ENCODE results near the gene CAVIN1.

The CAVIN1 gene

GRCh38 chr17:42380935-42381334 lies 42.1 kb downstream of the CAVIN1 start:
- Histone ChIP-seq H3K4me1 (ENCODE audit: low read length) (no peaks in the 10 kb centered on the region), H2AFZ (ENCODE audit: low read length) (no peak overlapping the region), H3F3A (ENCODE audit: insufficient read depth, low read length) (no peaks in the 10 kb centered on the region), H4K20me1 (ENCODE audit: insufficient read depth, low read length) (no peaks in the 10 kb centered on the region), H3K79me2 (ENCODE audit: low read length) (peaks cover 32% of the 10 kb centered on the region), H3K27me3 (replicated peaks; ENCODE audit: insufficient read depth, low read length) (no peaks in the 10 kb centered on the region), H3K9me2 (replicated peaks; ENCODE audit: insufficient read depth, low read length) (no peaks in the 10 kb centered on the region), H3K4me2 (ENCODE audit: low read depth, low read length) (no peak overlapping the region), H3K9ac (ENCODE audit: low read length) (no peak overlapping the region), H3K36me3 (replicated peaks; ENCODE audit: insufficient read depth, low read length) (no peaks in the 10 kb centered on the region), H3K9me3 (replicated peaks; ENCODE audit: insufficient read depth, low read length) (no peaks in the 10 kb centered on the region), H3K4me3 (ENCODE audit: low read length) (no peak overlapping the region), H3K27ac (ENCODE audit: low read length) (no peak overlapping the region)
- TF ChIP-seq CTCF (IDR thresholded peaks at IDR 0.05; ENCODE audit: low read length) (no peak), EZH2 (optimal IDR thresholded peaks at IDR 0.05; ENCODE audit: low read depth, low read length) (no peak), EZH2phosphoT487 (IDR thresholded peaks at IDR 0.05; ENCODE audit: low read length) (no peak)
- DNase-seq: no peak

- H3K4me3 ChIP-seq (ENCODE audit: low read length): peak overlapping the region; percentile 48
- peaks cover 19% of the 10 kb centered on the region for H3K79me2 ChIP-seq (ENCODE audit: low read length)
- H2AFZ ChIP-seq (ENCODE audit: low read length): peak overlapping the region; percentile 43; the same call in 1 of the 2 replicates
- H3K27ac ChIP-seq (ENCODE audit: low read length): no peak overlapping the region
- H3K27me3 ChIP-seq (replicated peaks; ENCODE audit: insufficient read depth, low read length): no peaks in the 10 kb centered on the region
- no peaks in the 10 kb centered on the region for H4K20me1 ChIP-seq (ENCODE audit: insufficient read depth, low read length)
- no peaks in the 10 kb centered on the region for H3F3A ChIP-seq (ENCODE audit: insufficient read depth, low read length)
- no peaks in the 10 kb centered on the region for H3K4me1 ChIP-seq (ENCODE audit: low read length)
- H3K9me2 ChIP-seq (replicated peaks; ENCODE audit: insufficient read depth, low read length): no peaks in the 10 kb centered on the region
- no peaks in the 10 kb centered on the region for H3K9me3 ChIP-seq (replicated peaks; ENCODE audit: insufficient read depth, low read length)
- peak overlapping the region; percentile 32; the same call in 1 of the 2 replicates for H3K9ac ChIP-seq (ENCODE audit: low read length)
- TF ChIP-seq EZH2phosphoT487 (IDR thresholded peaks at IDR 0.05; ENCODE audit: low read length) (no peak), CTCF (IDR thresholded peaks at IDR 0.05; ENCODE audit: low read length) (no peak), EZH2 (optimal IDR thresholded peaks at IDR 0.05; ENCODE audit: low read depth, low read length) (no peak)
- DNase-seq: no peak
- no peaks in the 10 kb centered on the region for H3K36me3 ChIP-seq (replicated peaks; ENCODE audit: insufficient read depth, low read length)
- H3K4me2 ChIP-seq (ENCODE audit: low read depth, low read length): peak overlapping the region; percentile 75
Observed at GRCh38 chr17:42378959-42379594, 44.0 kb downstream of the CAVIN1 start.

- Histone ChIP-seq H3K4me1 (ENCODE audit: low read length) (no peaks in the 10 kb centered on the region), H3K9ac (ENCODE audit: low read length) (peak overlapping the region; percentile 32; the same call in 1 of the 2 replicates), H3K27ac (ENCODE audit: low read length) (no peak overlapping the region)
Observed at GRCh38 chr17:42378359-42378958, 44.6 kb downstream of the CAVIN1 start.

More at GRCh38 chr17:42378359-42378958, 44.6 kb downstream of the CAVIN1 start:
- Histone ChIP-seq H3F3A (ENCODE audit: insufficient read depth, low read length) (no peaks in the 10 kb centered on the region), H3K27me3 (replicated peaks; ENCODE audit: insufficient read depth, low read length) (no peaks in the 10 kb centered on the region), H3K9me2 (replicated peaks; ENCODE audit: insufficient read depth, low read length) (no peaks in the 10 kb centered on the region), H3K79me2 (ENCODE audit: low read length) (peaks cover 19% of the 10 kb centered on the region), H3K4me2 (ENCODE audit: low read depth, low read length) (peak overlapping the region; percentile 75), H2AFZ (ENCODE audit: low read length) (no peak overlapping the region), H4K20me1 (ENCODE audit: insufficient read depth, low read length) (no peaks in the 10 kb centered on the region), H3K4me3 (ENCODE audit: low read length) (peak overlapping the region; percentile 48; the same call in 1 of the 2 replicates), H3K36me3 (replicated peaks; ENCODE audit: insufficient read depth, low read length) (no peaks in the 10 kb centered on the region), H3K9me3 (replicated peaks; ENCODE audit: insufficient read depth, low read length) (no peaks in the 10 kb centered on the region)
- no peak for TF ChIP-seq CTCF (IDR thresholded peaks at IDR 0.05; ENCODE audit: low read length)
- TF ChIP-seq EZH2phosphoT487 (IDR thresholded peaks at IDR 0.05; ENCODE audit: low read length): no peak
- no peak for TF ChIP-seq EZH2 (optimal IDR thresholded peaks at IDR 0.05; ENCODE audit: low read depth, low read length)
- DNase-seq: no peak
